Caco-2 (cell line): Measurements from ENCODE around the gene DDX25. TPM values are rescaled to one million over a fixed set of nuclear protein-coding genes. Genes with fewer than 3 reads are reported as not detected.

Experiments
- BruUV-seq: library from RNA; stranded (reverse); fragments of 400-500 nt; replicated peaks from 2 replicates; lab custom pipeline; 2021; lab: Mats Ljungman, UMichigan
- CTCF ChIA-PET: fragments of 300-600 bp; sonication (Branson Sonifier 250); formaldehyde crosslinking; loops from one replicate; lab custom pipeline; 2022; ENCODE audit warnings: antibody characterized with exemption; lab: Charles Lee
- POLR2A ChIA-PET: fragments of 300-600 bp; sonication (Branson Sonifier 250); formaldehyde crosslinking; loops from one replicate; lab custom pipeline; 2022; ENCODE audit warnings: antibody characterized with exemption; lab: Charles Lee
- DNase-seq, 2 experiments: peaks; one replicate each; pipeline versions ENCODE4 v3.0.0 to v3.0.0-alpha.2; 2020 to 2022
- H3K27me3 ChIP-seq: replicated peaks from 2 replicates; pipeline ENCODE4 v1.6.0; 2011; ENCODE audit warnings: low read length; ENCODE audit not compliant: control insufficient read depth, insufficient read depth
- H3K36me3 ChIP-seq: 2 replicates; pipeline ENCODE4 v1.5.1; 2011; ENCODE audit warnings: low read length; ENCODE audit not compliant: control insufficient read depth, insufficient read depth
- H3K4me1 ChIP-seq: fragments of 250-450 bp; sonication (Bioruptor Pico); 2 replicates; pipeline ENCODE4 v1.5.1; 2020; ENCODE audit warnings: mild to moderate bottlenecking
- H3K4me3 ChIP-seq: 2 replicates; pipeline ENCODE4 v1.5.1; 2011; ENCODE audit warnings: low read depth, mild to moderate bottlenecking, control low read depth, low read length
- H3K9me3 ChIP-seq: fragments of 250-450 bp; sonication (Bioruptor Pico); 2 replicates; pipeline ENCODE4 v1.5.1; 2020; ENCODE audit warnings: mild to moderate bottlenecking, moderate library complexity
- H3K27ac Mint-ChIP-seq: one replicate; pipeline ENCODE4 v1.8.0; 2022; ENCODE audit warnings: mixed read lengths; ENCODE audit not compliant: unreplicated experiment
- H3K27me3 Mint-ChIP-seq: one replicate; pipeline ENCODE4 v1.8.0; 2022; ENCODE audit warnings: mixed read lengths; ENCODE audit not compliant: insufficient read depth, unreplicated experiment
- H3K36me3 Mint-ChIP-seq: one replicate; pipeline ENCODE4 v1.8.0; 2022; ENCODE audit warnings: mild to moderate bottlenecking, mixed read lengths; ENCODE audit not compliant: insufficient read depth, unreplicated experiment
- H3K4me1 Mint-ChIP-seq: one replicate; pipeline ENCODE4 v1.8.0; 2022; ENCODE audit warnings: low read depth, mixed read lengths; ENCODE audit not compliant: unreplicated experiment
- H3K4me3 Mint-ChIP-seq: one replicate; pipeline ENCODE4 v1.8.0; 2022; ENCODE audit warnings: mild to moderate bottlenecking, moderate library complexity, mixed read lengths; ENCODE audit not compliant: unreplicated experiment
- H3K9me3 Mint-ChIP-seq: one replicate; pipeline ENCODE4 v1.8.0; 2022; ENCODE audit warnings: mixed read lengths; ENCODE audit not compliant: unreplicated experiment
- CTCF ChIP-seq, 2 experiments: fragments of 200-600 bp in 1 of 2; IDR thresholded peaks; 1 replicate in 1 of 2; 2 replicates in 1 of 2; pipeline versions ENCODE4 v1.5.1 to v1.8.0; 2011 to 2022; ENCODE audit warnings: antibody characterized with exemption in 1 of 2, control low read depth in 1 of 2, inconsistent platforms in 1 of 2, low read depth in 1 of 2, low read length in 1 of 2, mild to moderate bottlenecking in 1 of 2, moderate library complexity in 1 of 2; ENCODE audit not compliant: insufficient read depth in 1 of 2, severe bottlenecking in 1 of 2, unreplicated experiment in 1 of 2
- intact Hi-C: fragments of 100-400 bp; cut with micrococcal nuclease; formaldehyde crosslinking; loops from one replicate; pipeline ENCODE4 v1.10.0; 2022; ENCODE audit not compliant: unreplicated experiment
- total RNA-seq: library from RNA; stranded (reverse); gene quantifications from 2 replicates; pipeline ENCODE4 v1.2.3, GENCODE V29; 2022

The DDX25 gene
- total RNA-seq, 1 experiment from 2014 or later, result not detected

GRCh38 chr11:125933030-125933813 is 28.9 kb downstream of the DDX25 start:
- Histone ChIP-seq H3K27me3 (no peaks in the 10 kb centered on the region), H3K36me3 (no peaks in the 10 kb centered on the region), H3K9me3 (no peaks in the 10 kb centered on the region), H3K4me1 (no peaks in the 10 kb centered on the region), H3K4me3 (no peak overlapping the region)
- ChIA-PET CTCF (interaction anchor here (0.5 kb wide), 1 partner anchor 332 kb away, joined by 3 read pairs; no protein-coding TSS in a partner anchor), POLR2A (no interaction called here)
- no peak for DNase-seq
- intact Hi-C loops, result no loop called here
- H3K9me3 Mint-ChIP-seq, result no peaks in the 10 kb centered on the region
- TF ChIP-seq CTCF (IDR thresholded peaks at IDR 0.05; ENCODE audit: insufficient read depth in 1 of 2, low read depth in 1 of 2, low read length in 1 of 2, severe bottlenecking in 1 of 2, unreplicated experiment in 1 of 2), result no peak
- no TSS peak for BruUV-seq
- H3K27ac Mint-ChIP-seq, result no peak overlapping the region
- no peak overlapping the region for H3K4me3 Mint-ChIP-seq
- H3K4me1 Mint-ChIP-seq, result no peaks in the 10 kb centered on the region
- H3K27me3 Mint-ChIP-seq, result peaks cover 9% of the 10 kb centered on the region
- no peaks in the 10 kb centered on the region for H3K36me3 Mint-ChIP-seq

- H3K9me3 ChIP-seq, result no peaks in the 10 kb centered on the region
- Mint-ChIP-seq H3K27me3 (peaks cover 5% of the 10 kb centered on the region), H3K9me3 (no peaks in the 10 kb centered on the region), H3K27ac (no peak overlapping the region), H3K4me1 (no peaks in the 10 kb centered on the region), H3K4me3 (no peak overlapping the region), H3K36me3 (no peaks in the 10 kb centered on the region)
- intact Hi-C loops, result no loop called here
- DNase-seq, result no peak
- ChIA-PET CTCF (interaction anchor here (1.1 to 1.6 kb wide), 2 partner anchors 127 to 259 kb away, joined by 3 to 7 read pairs; no protein-coding TSS in a partner anchor), POLR2A (no interaction called here)
- no TSS peak for BruUV-seq
- no peak overlapping the region for H3K4me3 ChIP-seq
- H3K4me1 ChIP-seq, result no peaks in the 10 kb centered on the region
- TF ChIP-seq CTCF (IDR thresholded peaks at IDR 0.05; ENCODE audit: insufficient read depth in 1 of 2, low read depth in 1 of 2, low read length in 1 of 2, severe bottlenecking in 1 of 2, unreplicated experiment in 1 of 2), result no peak
- no peaks in the 10 kb centered on the region for H3K36me3 ChIP-seq
- H3K27me3 ChIP-seq, result no peaks in the 10 kb centered on the region
Measured at GRCh38 chr11:125934473-125934872, 30.2 kb downstream of the DDX25 start.

GRCh38 chr11:125935056-125935455 is 30.7 kb downstream of the DDX25 start:
- TF ChIP-seq CTCF (IDR thresholded peaks at IDR 0.05; ENCODE audit: insufficient read depth in 1 of 2, low read depth in 1 of 2, low read length in 1 of 2, severe bottlenecking in 1 of 2, unreplicated experiment in 1 of 2), result peak in 1 of 2 experiments; percentile 4
- no peaks in the 10 kb centered on the region for H3K4me1 ChIP-seq
- H3K36me3 ChIP-seq, result no peaks in the 10 kb centered on the region
- POLR2A ChIA-PET, result no interaction called here
- Mint-ChIP-seq H3K36me3 (no peaks in the 10 kb centered on the region), H3K4me3 (no peak overlapping the region), H3K27ac (no peak overlapping the region), H3K9me3 (no peaks in the 10 kb centered on the region), H3K27me3 (no peaks in the 10 kb centered on the region), H3K4me1 (no peaks in the 10 kb centered on the region)
- BruUV-seq, result no TSS peak
- CTCF ChIA-PET, result interaction anchor here (1.1 to 1.6 kb wide), 2 partner anchors 127 to 259 kb away, joined by 3 to 7 read pairs; no protein-coding TSS in a partner anchor
- no peak overlapping the region for H3K4me3 ChIP-seq
- no peak for DNase-seq
- H3K9me3 ChIP-seq, result no peaks in the 10 kb centered on the region
- no peaks in the 10 kb centered on the region for H3K27me3 ChIP-seq
- intact Hi-C loops, result no loop called here
